Stimulated activated CD8-positive, alpha-beta memory T cell treated with anti-CD3 and anti-CD28 coated beads, Interleukin-15, amount 100 ng/mL, for 4 hours (primary cell): ENCODE results near the gene P2RX4.
"Not testable (repeated sequence)": the region's sequence is repeated elsewhere in the genome, so short reads cannot be mapped to it uniquely, and the experiment has no call there.

ENCODE experiments used
- DNase-seq, 2 donors: peaks; one replicate each; pipeline ENCODE4 v3.0.0-alpha.2; 2020; ENCODE audit warnings: low read depth in 2 of 2

Gene P2RX4, protein sequence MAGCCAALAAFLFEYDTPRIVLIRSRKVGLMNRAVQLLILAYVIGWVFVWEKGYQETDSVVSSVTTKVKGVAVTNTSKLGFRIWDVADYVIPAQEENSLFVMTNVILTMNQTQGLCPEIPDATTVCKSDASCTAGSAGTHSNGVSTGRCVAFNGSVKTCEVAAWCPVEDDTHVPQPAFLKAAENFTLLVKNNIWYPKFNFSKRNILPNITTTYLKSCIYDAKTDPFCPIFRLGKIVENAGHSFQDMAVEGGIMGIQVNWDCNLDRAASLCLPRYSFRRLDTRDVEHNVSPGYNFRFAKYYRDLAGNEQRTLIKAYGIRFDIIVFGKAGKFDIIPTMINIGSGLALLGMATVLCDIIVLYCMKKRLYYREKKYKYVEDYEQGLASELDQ

GRCh38 chr12:121209624-121210572, at the start of gene P2RX4:
TSS of gene P2RX4 (plus strand) at chr12:121210129. CDS start at chr12:121210165, 36 bp downstream.
- peak; percentile 64 to 80 for DNase-seq

DNA sequence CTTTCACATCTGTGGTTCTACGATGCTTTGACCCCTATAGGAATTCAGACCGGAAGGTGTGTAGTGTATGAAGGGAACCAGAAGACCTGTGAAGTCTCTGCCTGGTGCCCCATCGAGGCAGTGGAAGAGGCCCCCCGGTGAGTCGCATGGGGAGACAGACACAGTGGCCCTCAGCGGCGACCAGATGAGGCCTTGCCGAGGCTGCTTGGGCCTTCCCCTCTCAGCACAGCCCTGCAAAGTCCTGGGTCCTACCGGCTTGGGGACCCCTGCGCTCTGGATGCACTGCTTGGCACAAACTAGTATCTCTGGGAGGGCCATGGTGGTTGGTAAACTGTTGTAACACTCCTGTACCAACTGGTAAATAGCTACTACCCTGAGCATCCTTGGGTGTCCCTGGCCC, 47.5 kb upstream of the P2RX4 start:
- no peak for DNase-seq

DNA sequence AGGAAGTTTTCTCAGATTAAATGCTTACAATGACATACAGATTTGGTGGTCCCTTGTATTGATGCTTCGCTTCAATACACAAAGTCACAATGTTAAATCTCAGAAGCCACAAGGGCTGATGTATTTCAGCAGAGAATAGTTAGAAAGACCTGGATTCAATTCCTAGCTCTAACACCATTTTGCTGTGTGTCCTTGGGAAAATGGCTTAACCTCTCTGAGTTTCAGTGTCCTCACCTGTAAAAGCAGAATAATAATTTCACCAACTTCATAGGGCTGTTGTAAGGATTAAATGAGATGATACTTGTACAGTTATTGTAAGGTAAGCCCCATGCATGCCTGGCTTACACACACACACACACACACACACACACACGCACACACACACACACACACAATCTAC, 46.9 kb upstream of the P2RX4 start:
- no peak for DNase-seq

- not testable (repeated sequence) for DNase-seq
Measured at GRCh38 chr12:121164839-121165238, 45.1 kb upstream of the P2RX4 start.

DNA sequence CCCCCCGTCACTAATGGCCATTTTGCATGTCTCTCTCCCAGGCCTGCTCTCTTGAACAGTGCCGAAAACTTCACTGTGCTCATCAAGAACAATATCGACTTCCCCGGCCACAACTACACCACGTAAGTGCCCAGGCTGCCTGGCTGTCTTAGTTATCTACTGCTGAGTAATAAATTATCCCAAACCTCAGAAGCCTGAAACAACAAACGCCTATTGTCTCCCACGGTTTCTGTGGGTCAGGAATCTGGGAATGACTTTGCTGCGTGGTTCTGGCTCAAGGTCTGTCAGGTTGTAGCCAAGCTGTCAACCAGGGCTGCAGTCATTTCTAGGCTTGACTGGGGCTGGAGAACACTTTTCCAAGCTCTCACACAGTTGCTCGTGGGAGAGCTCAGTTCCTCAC, 44.6 kb upstream of the P2RX4 start:
- DNase-seq: no peak

- DNase-seq: no peak
Measured at GRCh38 chr12:121166356-121166755, 43.6 kb upstream of the P2RX4 start.

GRCh38 chr12:121167232-121167820, 42.6 kb upstream of the P2RX4 start:
- DNase-seq: no peak

- no peak for DNase-seq
Measured at GRCh38 chr12:121167951-121168350, 42.0 kb upstream of the P2RX4 start.

DNA sequence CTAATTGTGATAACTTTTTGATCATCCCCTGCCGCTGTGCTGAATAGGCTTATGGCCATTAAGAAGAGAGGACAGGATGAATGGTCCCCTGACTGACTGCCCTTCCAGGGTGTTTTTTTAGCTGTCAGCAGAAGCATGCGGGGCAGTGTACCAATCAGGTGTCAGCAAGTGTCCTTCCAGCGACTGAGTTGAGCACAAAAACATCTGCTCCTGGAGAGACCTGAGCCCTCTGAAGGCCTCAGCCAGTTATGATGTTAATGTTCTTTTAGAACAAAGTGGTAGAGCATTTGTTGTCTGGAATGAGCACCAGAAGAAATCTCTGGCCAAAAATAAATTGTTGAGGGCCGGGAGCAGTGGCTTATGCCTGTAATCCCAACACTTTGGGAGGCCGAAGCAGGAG, 39.8 kb upstream of the P2RX4 start:
- no peak for DNase-seq

GRCh38 chr12:121170611-121171260, 39.2 kb upstream of the P2RX4 start:
- DNase-seq: no peak

DNA sequence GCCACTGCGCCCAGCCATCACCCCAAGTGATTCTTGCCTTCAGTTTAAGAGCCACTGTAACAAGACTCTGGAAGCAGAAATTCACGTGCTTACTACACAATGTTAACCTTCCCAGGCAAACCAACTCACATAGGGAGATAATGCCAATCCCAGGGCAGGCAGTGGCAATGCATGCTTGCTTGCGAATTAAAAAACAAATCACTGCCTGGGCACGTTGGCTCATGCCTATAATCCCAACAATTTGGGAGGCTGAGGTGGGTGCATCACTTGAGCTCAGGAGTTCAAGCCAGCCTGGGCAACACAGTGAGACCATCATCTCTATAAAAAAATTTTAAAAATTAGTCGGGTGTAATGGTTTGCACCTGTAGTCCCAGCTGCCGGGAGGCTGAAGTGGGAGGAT, 37.8 kb upstream of the P2RX4 start:
- no peak for DNase-seq

DNA sequence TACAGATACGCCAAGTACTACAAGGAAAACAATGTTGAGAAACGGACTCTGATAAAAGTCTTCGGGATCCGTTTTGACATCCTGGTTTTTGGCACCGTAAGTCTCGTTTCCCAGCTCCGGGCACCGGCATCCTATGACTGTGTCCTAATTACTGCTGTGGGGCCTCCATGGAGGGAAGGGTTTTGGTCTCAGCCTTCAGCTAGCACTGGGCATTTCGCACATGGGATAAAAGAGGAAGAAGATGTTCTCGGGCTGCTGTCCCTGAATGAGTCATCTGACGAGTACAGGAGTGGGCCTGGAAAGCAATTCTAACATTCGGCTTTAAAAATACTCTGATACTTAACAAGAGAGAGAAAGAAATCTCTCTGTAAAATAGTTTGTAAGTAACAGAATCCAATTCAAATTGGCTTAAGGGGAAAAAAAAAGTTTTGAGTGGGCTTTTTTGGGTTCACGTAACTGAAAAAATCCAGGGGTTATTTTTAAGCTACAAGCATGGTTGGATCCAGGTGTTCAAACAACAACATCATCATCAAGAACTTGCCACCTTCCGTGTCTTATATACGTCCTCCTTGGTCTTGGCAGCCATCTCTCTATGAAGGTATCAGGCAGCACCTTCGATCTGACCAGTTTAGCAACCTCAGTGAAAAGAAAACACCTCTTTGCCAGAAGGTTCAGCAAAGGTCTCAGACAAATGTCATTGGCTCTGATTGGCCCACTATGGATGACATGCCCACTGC, 34.4 kb upstream of the P2RX4 start:
- no peak for DNase-seq

DNA sequence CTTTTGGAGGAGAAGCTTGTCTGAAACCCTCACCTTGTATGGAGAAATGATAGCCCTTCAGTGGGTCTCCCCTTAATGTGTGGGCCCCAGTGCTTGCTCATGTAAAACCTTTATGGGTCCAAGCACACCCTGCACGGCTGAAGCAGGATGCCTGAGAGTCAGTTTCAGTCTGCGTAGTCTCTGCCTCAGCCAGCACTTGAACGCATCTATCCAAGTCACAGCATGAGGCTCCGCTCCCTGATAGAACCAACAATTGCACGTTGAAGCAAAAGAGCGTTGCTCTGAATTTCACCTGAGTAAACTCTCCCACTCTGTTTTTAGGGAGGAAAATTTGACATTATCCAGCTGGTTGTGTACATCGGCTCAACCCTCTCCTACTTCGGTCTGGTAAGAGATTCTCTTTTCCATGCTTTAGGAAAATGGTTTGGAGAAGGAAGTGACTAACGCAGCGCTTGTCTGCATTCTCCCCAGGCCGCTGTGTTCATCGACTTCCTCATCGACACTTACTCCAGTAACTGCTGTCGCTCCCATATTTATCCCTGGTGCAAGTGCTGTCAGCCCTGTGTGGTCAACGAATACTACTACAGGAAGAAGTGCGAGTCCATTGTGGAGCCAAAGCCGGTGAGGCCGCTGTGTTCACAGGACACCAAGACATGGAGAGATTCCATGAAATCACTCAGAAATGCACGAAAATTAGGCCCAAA, 33.0 kb upstream of the P2RX4 start:
- DNase-seq: no peak

DNA sequence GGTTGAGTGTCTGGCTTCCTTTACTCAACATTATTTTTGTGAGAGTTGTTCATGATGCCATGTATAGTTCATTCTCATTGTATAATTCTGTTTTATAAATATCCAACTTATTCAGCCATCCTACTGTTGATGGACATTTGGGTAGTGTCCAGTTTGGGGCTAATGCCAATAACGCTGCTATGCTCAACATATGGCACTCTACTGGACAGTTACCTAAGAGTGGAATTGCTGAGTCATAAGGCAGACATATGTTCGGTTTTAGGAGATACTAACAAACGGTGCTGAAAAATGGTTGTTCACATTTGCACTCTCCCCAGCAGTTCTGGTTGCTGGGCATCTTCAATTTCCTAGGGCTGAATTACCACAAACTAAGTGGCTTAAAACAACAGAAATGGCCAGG, 28.7 kb upstream of the P2RX4 start:
- no peak for DNase-seq

- DNase-seq: no peak
Measured at GRCh38 chr12:121182222-121182893, 27.6 kb upstream of the P2RX4 start.

- no peak for DNase-seq
Measured at GRCh38 chr12:121184425-121184824, 25.5 kb upstream of the P2RX4 start.

DNA sequence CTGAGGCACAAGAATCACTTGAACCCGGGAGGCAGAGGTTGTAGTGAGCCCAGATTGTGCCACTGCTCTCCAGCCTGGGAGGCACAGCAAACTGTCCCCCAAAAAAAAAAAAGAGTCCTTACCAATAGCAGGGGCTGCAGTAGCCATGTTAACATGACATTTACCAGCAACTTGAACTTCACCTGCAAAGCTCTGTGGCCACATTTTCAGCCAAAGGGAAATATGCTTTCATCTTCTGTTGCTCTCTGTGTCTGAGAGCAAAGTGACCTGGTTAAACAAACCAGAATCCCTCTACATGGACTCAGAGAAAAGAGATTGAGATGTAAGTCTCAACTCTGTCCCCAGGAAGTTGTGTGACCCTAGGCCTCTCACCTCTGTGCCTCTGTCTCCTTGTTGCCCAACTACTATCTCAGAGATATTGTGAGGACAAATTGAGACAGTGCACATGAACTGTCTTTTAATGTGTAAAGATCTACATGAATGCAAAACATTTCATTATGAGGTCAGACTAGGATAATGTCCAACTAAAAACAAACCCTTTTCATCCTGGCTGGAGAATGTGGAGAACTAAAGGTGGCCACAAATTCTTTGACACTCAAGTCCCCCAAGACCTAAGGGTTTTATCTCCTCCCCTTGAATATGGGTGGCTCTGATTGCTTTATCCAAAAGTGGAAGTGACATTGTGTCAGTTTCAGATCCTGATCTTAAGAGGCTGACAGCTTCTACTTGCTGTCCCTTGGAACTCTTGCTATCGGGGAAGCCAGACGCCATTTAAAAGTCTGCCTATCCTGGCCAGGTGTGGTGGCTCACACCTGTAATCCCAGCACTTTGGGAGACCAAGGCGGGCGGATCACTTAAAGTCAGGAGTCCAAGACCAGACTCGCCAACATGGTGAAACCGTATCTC, 24.7 kb upstream of the P2RX4 start:
- DNase-seq: no peak

GRCh38 chr12:121186826-121187225, 23.1 kb upstream of the P2RX4 start:
- DNase-seq: no peak

DNA sequence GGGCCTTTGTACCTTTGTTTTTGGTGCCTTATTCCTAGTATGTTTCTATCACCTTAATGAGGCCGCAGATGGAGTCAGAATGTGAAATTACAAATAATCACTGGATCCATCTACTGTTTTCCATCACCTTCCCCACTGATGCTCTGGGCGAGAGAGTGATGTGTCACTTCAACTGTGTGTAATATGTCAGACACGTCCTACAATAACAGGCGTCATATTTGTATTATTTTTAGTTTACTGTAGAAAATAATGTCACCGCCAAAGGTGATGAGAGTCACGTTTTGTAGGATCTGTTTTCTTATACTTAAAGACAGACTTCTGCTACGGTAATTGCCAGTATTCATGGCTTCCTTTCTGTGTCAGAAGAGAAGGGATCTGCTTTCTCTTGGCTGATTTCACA, 22.4 kb upstream of the P2RX4 start:
- DNase-seq: no peak
